ENCODE data around the gene B4GALT5.
"Not testable (repeated sequence)": the region's sequence is repeated elsewhere in the genome, so short reads cannot be mapped to it uniquely, and the experiment has no call there.

B4GALT5 gene, protein sequence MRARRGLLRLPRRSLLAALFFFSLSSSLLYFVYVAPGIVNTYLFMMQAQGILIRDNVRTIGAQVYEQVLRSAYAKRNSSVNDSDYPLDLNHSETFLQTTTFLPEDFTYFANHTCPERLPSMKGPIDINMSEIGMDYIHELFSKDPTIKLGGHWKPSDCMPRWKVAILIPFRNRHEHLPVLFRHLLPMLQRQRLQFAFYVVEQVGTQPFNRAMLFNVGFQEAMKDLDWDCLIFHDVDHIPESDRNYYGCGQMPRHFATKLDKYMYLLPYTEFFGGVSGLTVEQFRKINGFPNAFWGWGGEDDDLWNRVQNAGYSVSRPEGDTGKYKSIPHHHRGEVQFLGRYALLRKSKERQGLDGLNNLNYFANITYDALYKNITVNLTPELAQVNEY

DNA sequence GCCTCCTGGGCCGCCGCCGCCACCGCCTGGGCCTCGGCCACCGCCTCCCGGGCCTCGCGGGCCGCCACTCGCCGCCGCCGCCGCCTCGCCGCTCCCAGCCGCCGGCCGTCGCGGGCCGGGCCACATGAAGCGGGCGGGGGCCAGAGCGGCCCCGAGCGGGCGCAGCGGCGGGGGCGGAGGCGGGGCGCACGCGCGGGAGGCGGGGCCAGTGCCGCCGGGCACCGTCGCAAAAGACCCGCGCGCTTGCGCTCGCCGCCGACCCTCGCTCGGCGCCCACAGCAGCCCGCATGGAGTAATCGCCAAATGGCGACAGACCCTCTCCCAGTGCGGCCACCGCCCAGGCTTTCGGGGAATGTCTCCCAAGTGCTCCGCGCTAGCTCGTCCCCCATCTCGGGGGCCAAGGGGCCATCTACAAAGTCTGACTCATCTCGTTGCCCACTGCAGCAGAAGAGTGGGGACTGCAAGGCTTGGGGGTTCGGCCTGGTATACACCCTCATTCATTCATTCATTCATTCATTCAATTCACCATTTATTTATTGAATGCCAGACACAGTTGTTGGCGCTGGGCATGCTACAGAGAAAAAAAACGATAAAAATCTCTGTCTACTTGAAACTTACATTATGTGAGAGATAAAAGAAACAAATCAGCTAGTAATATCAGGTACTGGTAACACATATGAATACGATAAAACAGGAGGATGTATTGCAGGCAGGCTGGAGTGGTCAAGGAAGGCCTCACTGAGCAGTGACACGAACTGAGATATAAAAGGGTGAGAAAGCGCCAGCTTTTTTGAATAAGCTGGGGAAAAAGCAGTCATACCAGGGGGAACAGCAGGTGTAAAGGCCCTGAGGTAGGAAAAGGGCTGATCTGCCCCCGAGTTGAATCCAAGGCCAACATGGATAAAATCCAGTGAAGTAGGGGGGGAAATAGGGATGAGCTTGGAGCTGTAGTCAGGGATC lies at the start of gene B4GALT5:
Gene B4GALT5 (minus strand): TSS at position 126 of the 960 bp plus-strand sequence. CDS start 188 bp downstream, outside the sequence.
- DNase-seq = peak; percentile 67

- DNase-seq = no peak
Measured at GRCh38 chr20:49762940-49763766, 49.5 kb upstream of the B4GALT5 start.

DNA sequence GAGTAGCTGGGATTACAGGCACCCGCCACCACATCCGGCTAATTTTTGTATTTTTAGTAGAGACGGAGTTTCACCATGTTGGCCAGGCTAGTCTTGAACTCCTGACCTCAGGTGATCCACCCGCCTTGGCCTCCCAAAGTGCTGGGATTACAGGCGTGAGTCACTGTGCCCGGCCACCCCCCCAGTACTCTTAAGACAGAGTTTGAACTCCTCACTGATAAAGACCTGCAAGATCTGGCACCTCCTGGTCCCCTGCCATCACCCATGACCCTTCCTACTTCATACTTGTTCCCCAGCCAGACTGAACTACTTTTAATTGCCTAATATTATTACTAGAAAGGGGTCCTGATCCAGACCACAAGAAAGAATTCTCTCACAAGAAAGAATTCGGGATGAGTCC lies 48.2 kb upstream of the B4GALT5 start:
- not testable (repeated sequence) for DNase-seq

DNA sequence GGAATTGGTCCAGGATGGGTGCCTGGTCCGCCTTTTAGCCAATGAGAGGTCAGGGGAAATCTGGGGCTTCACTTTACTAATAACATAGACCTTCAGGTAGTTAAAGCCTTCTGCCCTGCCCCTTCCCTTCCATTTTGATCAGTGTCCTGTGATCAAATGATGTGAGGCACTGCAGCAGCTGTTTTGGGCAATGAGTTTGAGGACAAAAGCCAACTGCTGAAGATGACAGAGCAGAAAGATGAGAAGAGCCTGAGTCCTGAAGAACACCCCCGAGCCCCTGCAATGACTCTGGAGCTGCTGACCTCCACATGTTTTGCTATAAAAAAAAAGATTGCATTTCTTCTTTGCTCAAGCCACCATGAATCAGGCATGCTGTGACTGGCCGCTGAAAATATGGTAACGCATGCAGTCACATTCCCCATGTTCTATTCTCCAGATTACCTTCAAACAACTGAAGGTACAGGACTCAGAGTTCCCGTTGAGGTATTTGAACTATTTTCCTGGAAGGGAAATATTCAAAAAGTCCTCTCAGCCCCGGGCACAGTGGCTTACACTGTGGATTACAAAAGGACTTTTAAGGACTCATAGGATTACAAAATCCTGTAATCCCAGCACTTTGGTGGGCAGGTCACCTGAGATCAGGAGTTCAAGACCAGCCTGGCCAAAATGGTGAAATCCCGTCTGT lies 45.7 kb upstream of the B4GALT5 start:
- DNase-seq = no peak

GRCh38 chr20:49758781-49759180 lies 45.1 kb upstream of the B4GALT5 start:
- no peak for DNase-seq

- no peak for DNase-seq
Measured at GRCh38 chr20:49757597-49757996, 43.9 kb upstream of the B4GALT5 start.

DNA sequence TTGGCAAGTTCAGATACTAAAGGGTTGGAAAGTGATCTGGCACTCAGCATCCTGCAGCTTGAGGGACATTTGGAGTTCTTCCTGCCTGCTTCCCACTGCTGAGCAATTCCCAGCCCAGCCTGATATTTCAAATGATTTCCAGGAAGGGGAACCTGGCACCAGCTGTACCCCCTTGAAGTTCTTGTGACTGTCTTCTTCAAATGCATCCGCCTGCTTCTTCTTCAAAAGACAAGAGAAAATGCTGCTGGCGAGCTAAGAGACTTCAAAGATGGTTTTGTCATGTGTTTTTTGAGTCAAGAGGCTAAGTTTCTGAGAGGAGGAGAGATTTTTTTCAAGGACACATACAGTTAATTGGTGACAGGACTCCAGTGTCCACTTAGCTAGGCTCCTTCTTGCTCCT lies 42.6 kb upstream of the B4GALT5 start:
- DNase-seq = no peak

DNA sequence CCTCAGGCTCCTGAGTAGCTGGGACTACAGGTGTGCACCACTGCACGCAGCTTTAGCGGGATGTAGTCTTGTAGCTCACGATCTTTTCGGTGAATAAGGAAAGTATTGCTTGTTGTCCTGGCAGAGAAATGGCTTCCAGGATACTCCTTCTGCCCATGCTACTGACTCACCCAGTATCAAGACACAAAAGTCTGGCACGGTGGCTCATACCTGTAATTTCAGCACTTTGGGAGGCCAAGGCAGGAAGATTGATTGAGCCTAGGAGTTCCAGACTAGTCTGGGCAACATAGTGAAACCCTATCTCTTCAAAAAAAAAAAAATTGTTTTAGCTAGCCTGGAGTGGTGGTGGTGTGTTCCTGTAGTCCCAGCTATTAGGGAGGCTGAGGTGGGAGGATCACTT lies 40.9 kb upstream of the B4GALT5 start:
- DNase-seq = no peak

DNA sequence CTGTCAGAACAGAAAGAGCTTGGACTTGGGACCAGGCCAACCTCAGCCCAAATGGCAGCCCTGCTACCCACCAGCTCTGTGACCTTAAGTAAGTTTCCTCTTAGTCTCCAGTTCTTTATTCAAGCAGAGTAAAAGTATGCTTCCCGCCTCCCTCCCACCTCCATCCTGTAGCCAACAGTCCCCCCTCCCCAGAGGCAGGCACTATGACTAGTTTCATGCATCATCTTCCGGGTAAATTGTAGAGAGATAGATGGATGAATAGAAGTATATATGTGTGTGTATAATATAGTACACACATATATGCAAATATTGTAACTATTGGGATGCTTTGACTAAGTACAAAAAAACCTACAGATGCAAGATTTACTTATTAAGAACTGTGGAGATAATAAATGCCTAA lies 39.5 kb upstream of the B4GALT5 start:
- DNase-seq = no peak

DNA sequence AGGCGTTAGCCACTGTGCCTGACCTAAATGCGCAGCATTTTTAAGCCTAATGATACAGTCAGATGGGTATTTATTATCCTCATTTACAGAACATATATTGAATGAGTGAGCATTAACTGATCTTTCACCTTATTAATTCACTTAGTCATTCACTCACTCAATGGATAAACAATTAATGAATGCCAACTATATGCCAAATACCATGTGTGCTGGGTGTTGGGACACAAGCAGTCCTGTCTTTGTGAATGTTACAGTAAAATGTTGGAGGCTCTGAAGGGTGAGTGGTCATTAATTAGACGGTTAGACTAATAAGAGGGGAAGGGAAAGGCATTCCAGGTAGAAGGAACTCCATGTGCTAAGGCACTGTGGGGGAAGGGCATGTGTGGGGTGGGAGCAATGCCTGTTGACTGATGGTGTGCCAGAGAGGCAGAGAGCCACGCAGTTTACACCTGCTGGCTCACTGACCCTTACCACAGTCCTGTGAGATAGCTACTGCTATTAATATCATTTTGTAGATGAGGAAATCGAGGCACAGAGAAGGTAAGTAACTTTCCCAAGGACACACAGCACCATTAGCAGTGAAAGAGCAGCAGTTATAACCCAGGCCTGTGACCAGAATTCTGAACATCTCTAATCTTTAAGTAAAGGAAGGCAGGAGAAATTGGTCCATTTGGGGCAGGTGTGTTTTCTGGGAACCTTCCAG lies 38.7 kb upstream of the B4GALT5 start:
- DNase-seq = no peak

GRCh38 chr20:49751397-49751736 lies 37.7 kb upstream of the B4GALT5 start:
- no peak for DNase-seq

DNA sequence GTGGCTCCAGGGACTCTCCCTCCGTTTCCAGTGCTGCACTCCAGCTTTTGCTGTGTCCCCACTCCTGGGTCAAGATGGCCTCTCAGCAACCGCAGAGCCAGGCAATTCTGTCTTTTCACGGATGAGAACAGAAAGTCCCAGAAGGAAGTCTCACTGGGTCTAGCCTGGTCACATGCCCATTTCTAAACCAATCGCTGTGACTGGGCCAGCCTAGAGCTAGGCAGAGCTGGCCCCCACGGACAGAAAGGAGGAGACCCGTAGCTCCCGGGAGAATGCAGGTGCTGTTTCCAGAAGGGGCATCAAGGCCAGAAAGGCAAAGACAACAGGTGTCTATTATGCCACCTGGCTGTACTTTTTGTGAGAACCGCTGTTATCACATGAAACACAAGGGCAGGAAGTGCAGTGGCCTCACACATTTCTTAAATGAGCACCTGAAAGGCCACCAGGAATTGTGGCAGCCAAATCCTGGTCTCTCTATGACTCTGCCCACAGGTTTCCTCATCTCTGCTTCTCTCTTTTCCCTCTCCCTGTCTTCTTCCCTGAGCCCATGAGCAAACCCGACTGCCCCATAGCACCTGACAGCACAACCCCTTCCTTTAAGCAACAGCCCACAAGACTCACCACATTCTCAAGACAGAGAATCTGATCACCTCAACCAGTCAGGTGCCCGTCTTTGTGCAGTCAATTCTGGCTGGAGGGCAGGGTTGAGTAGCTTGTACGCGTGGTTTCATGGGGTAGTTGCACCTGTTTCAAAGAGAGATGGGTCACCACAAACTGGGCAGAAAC lies 37.1 kb upstream of the B4GALT5 start:
- DNase-seq = no peak

- DNase-seq = no peak
Measured at GRCh38 chr20:49749625-49750024, 35.9 kb upstream of the B4GALT5 start.

DNA sequence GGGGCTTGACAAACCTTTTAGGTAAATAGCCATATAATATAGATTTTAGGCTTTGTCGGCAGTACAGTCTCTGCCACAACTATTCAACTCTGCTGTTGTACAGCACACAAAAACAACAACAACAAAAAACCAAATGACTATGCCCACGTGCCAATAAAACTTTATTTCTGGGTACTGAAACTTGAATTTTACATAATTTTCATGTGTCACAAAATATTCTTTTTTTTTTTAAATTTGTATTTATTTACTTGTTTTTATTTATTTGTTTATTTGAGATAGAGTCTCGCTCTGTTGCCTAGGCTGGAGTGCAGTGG lies 34.8 kb upstream of the B4GALT5 start:
- DNase-seq = no peak

- DNase-seq = no peak
Measured at GRCh38 chr20:49747707-49748524, 34.2 kb upstream of the B4GALT5 start.

- DNase-seq = no peak
Measured at GRCh38 chr20:49742948-49743347, 29.3 kb upstream of the B4GALT5 start.

DNA sequence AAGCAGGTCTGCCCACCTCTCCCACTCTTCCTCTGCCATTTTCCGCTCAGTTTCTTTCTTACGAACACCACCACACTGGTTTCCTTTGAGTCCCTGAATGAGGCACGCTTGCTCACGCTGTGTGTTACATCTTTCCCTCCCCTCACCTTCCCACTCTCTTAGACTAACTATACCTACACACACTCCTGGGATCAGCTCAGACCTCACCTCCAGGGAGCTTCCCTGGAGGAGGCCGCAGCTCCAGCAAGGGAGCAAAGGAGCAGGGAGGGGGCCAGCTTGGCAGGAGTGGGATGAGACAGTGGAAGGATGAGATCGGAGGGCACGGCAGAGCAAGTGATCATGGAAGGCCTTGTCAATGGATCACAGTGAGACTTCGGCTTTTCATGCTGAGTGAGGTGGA lies 28.3 kb upstream of the B4GALT5 start:
- no peak for DNase-seq

GRCh38 chr20:49740807-49741206 lies 27.1 kb upstream of the B4GALT5 start:
- no peak for DNase-seq

DNA sequence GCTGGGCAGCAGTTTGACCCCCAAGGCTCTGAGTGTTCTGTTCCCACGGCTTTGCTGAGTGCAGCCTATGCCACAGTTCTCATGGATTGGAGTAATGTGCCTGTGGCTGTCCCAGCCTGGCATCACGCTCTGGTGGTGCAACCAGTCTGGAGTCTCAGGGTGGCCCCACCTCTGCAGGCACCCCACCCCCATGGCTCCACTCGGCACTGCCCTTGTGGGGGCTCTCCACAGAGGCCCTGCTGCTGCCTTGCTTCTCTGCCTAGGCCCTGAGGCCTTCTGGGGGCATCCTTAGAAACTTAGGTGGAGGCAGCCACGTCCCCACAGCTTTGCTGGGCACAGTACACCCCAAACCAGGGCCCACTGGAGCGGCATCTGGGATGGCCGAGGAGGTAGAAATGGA lies 25.4 kb upstream of the B4GALT5 start:
- DNase-seq = no peak

DNA sequence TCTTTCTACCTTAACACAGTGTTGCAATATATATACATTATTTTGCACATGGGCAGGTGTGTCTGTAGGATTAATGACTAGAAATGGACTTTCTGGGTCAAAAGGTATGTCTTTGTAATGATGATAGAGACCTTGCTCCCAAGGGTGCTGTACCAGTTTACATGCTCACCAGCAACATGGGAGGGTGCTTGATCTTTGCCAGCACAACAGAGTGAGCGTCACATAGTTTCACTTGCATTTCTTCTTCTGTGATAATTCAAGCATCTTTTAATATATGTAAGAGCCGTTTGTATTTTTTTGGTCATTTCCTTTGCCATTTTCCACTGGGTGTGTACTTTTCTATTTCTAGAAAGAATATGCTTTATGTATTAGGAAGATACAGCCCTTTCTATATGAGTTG lies 23.6 kb upstream of the B4GALT5 start:
- no peak for DNase-seq

Data from NCI-H1694 treated with DMSO at 0.1 percent for 48 hours (cell line).